HCT116 (cell line): ENCODE results near the gene TECPR1. TPM values are rescaled to one million over a fixed set of nuclear protein-coding genes. Genes with fewer than 3 reads are reported as not detected.

Source experiments
- ATAC-seq: fragments of 200-7000 bp; cut with Tn5 transposase; 2 replicates; pipeline ENCODE4 v1.9.1; 2020; ENCODE audit warnings: mild to moderate bottlenecking, moderate library complexity
- BruUV-seq: library from RNA; stranded (reverse); fragments of 400-500 nt; replicated peaks from 2 replicates; lab custom pipeline; 2021; lab: Mats Ljungman, UMichigan
- CTCF ChIA-PET: fragments of 300-600 bp; sonication (Branson Sonifier 250); formaldehyde crosslinking; loops from one replicate; lab custom pipeline; 2021; ENCODE audit warnings: antibody characterized with exemption; lab: Charles Lee
- POLR2A ChIA-PET: fragments of 300-600, 350-600 bp; sonication (Branson Sonifier 250); formaldehyde crosslinking; loops from one replicate; lab custom pipeline; 2021; ENCODE audit warnings: antibody characterized with exemption; lab: Charles Lee
- RAD21 ChIA-PET, 2 experiments: fragments of 300-600 bp; sonication (Branson Sonifier 250); formaldehyde crosslinking; loops; one replicate each; lab custom pipeline; 2023; ENCODE audit warnings: low total read pairs in 2 of 2; ENCODE audit not compliant: uncharacterized antibody in 2 of 2, unreplicated experiment in 2 of 2, low non-redundant PET in 1 of 2; lab: Charles Lee
- DNase-seq: peaks from one replicate; pipeline ENCODE4 v3.0.0-alpha.2; 2010; ENCODE audit warnings: low read depth, low spot score
- H2AFZ ChIP-seq: fragments of 200-600 bp; shearing (Covaris generic), sonication (generic); 2 replicates; pipeline ENCODE4 v1.6.1; 2017; ENCODE audit warnings: low read depth, mixed run types, mixed read lengths, antibody characterized with exemption, low read length; ENCODE audit not compliant: poor library complexity, severe bottlenecking
- H3K27ac ChIP-seq: 2 replicates; pipeline ENCODE4 v1.5.1; 2012; ENCODE audit warnings: low read depth, low read length
- H3K27me3 ChIP-seq: fragments of 200-600 bp; sonication (generic); 2 replicates; pipeline ENCODE4 v1.6.1; 2016; ENCODE audit warnings: mixed run types, low read length, mixed read lengths; ENCODE audit not compliant: insufficient read depth
- H3K36me3 ChIP-seq, 2 experiments: fragments of 200-500 bp in 1 of 2; fragments of 200-600 bp in 1 of 2; sonication (Bioruptor generic) in 1 of 2; sonication (generic) in 1 of 2; 2 replicates each; pipeline versions ENCODE4 v1.5.1 to v1.6.1; 2014 to 2016; ENCODE audit warnings: low read length in 2 of 2, inconsistent platforms in 1 of 2, mixed read lengths in 1 of 2, mixed run types in 1 of 2; ENCODE audit not compliant: insufficient read depth in 2 of 2, control insufficient read depth in 1 of 2
- H3K4me1 ChIP-seq, 2 experiments: fragments of 200-600 bp in 1 of 2; sonication (generic) in 1 of 2; 2 replicates each; pipeline versions ENCODE4 v1.5.1 to v1.6.1; 2012 to 2017; ENCODE audit warnings: low read length in 2 of 2, inconsistent platforms in 1 of 2, mild to moderate bottlenecking in 1 of 2, mixed read lengths in 1 of 2, mixed run types in 1 of 2, moderate library complexity in 1 of 2; ENCODE audit not compliant: insufficient read depth in 2 of 2, control insufficient read depth in 1 of 2
- H3K4me2 ChIP-seq: fragments of 200-600 bp; sonication (generic); 2 replicates; pipeline ENCODE4 v1.6.1; 2017; ENCODE audit warnings: mixed run types, low read length, mixed read lengths
- H3K4me3 ChIP-seq, 2 experiments: fragments of 200-600 bp in 1 of 2; sonication (generic) in 1 of 2; replicated peaks in 1 of 2; 2 replicates each; pipeline ENCODE4 v1.5.1; 2011 to 2016; ENCODE audit warnings: low read length in 2 of 2, control low read depth in 1 of 2, low read depth in 1 of 2, mild to moderate bottlenecking in 1 of 2, mixed read lengths in 1 of 2, mixed run types in 1 of 2
- H3K79me2 ChIP-seq: fragments of 200-600 bp; sonication (generic); 2 replicates; pipeline ENCODE4 v1.6.1; 2017; ENCODE audit warnings: mild to moderate bottlenecking, mixed run types, low read length, moderate library complexity, mixed read lengths; ENCODE audit not compliant: insufficient read depth
- H3K9ac ChIP-seq: fragments of 200-600 bp; sonication (generic); 2 replicates; pipeline ENCODE4 v1.6.1; 2016; ENCODE audit warnings: low read length, mixed read lengths
- H3K9me2 ChIP-seq: fragments of 200-600 bp; sonication (generic), shearing (Covaris generic); 2 replicates; pipeline ENCODE4 v1.6.1; 2017; ENCODE audit warnings: mixed run types, mild to moderate bottlenecking, moderate library complexity; ENCODE audit not compliant: insufficient read depth
- H3K9me3 ChIP-seq, 2 experiments: fragments of 200-500 bp in 1 of 2; fragments of 200-600 bp in 1 of 2; sonication (Bioruptor generic) in 1 of 2; sonication (generic) in 1 of 2; 2 replicates each; pipeline ENCODE4 v1.6.1; 2014 to 2017; ENCODE audit warnings: low read length in 2 of 2, mixed read lengths in 2 of 2, inconsistent platforms in 1 of 2, low read depth in 1 of 2, mild to moderate bottlenecking in 1 of 2, mixed run types in 1 of 2, moderate library complexity in 1 of 2; ENCODE audit not compliant: control insufficient read depth in 1 of 2, insufficient read depth in 1 of 2
- H4K20me1 ChIP-seq: fragments of 200-600 bp; sonication (generic), shearing (Covaris generic); 2 replicates; pipeline ENCODE4 v1.6.1; 2017; ENCODE audit warnings: mixed run types, mild to moderate bottlenecking, moderate library complexity; ENCODE audit not compliant: insufficient read depth
- CBX3 ChIP-seq: IDR thresholded peaks from 2 replicates; pipeline ENCODE4 v1.6.1; 2012; ENCODE audit warnings: low read depth
- CEBPB ChIP-seq: IDR thresholded peaks from 2 replicates; pipeline ENCODE4 v1.6.1; 2012; ENCODE audit warnings: low read depth
- EGR1 ChIP-seq: IDR thresholded peaks from 2 replicates; pipeline ENCODE4 v1.6.1; 2012; ENCODE audit warnings: low read depth
- ELF1 ChIP-seq: IDR thresholded peaks from 2 replicates; pipeline ENCODE4 v1.6.1; 2012; ENCODE audit warnings: low read depth, borderline replicate concordance
- EZH2 ChIP-seq: fragments of 200-600 bp; sonication (generic); IDR thresholded peaks from 2 replicates; pipeline ENCODE4 v1.6.1; 2017; ENCODE audit warnings: antibody characterized with exemption, mixed run types
- EZH2phosphoT487 ChIP-seq: fragments of 200-600 bp; IDR thresholded peaks from 2 replicates; pipeline ENCODE4 v1.6.1; 2018; ENCODE audit warnings: antibody characterized with exemption, borderline replicate concordance
- FOSL1 ChIP-seq: IDR thresholded peaks from 2 replicates; pipeline ENCODE4 v1.6.1; 2012; ENCODE audit warnings: low read depth
- JUND ChIP-seq: IDR thresholded peaks from 2 replicates; pipeline ENCODE4 v1.6.1; 2012
- POLR2A ChIP-seq: IDR thresholded peaks from 2 replicates; pipeline ENCODE4 v1.7.0; 2011; ENCODE audit warnings: borderline replicate concordance; ENCODE audit not compliant: insufficient read depth, insufficient read length; ENCODE audit errors: extremely low read depth
- RAD21 ChIP-seq: IDR thresholded peaks from 2 replicates; pipeline ENCODE4 v1.6.1; 2012; ENCODE audit warnings: low read depth, mild to moderate bottlenecking
- REST ChIP-seq: IDR thresholded peaks from 2 replicates; pipeline ENCODE4 v1.6.1; 2012; ENCODE audit warnings: low read depth
- SP1 ChIP-seq: IDR thresholded peaks from 2 replicates; pipeline ENCODE4 v1.6.1; 2012; ENCODE audit warnings: low read depth
- SRF ChIP-seq: IDR thresholded peaks from 2 replicates; pipeline ENCODE4 v1.6.1; 2012; ENCODE audit warnings: low read depth
- TCF7L2 ChIP-seq: IDR thresholded peaks from 2 replicates; pipeline ENCODE4 v1.7.0; 2011; ENCODE audit warnings: borderline replicate concordance, inconsistent platforms; ENCODE audit not compliant: insufficient read depth, insufficient read length; ENCODE audit errors: extremely low read depth
- YY1 ChIP-seq: IDR thresholded peaks from 2 replicates; pipeline ENCODE4 v1.6.1; 2011; ENCODE audit warnings: low read length, low read depth, moderate library complexity, mild to moderate bottlenecking; ENCODE audit not compliant: insufficient replicate concordance; ENCODE audit errors: extremely low read depth
- ZBTB33 ChIP-seq: IDR thresholded peaks from 2 replicates; pipeline ENCODE4 v1.6.1; 2011; ENCODE audit warnings: mild to moderate bottlenecking, low read length, moderate library complexity; ENCODE audit not compliant: insufficient replicate concordance; ENCODE audit errors: extremely low read depth
- ZFX ChIP-seq: fragments of 450-650 bp; IDR thresholded peaks from 2 replicates; pipeline ENCODE4 v1.6.1; 2017
- ZNF274 ChIP-seq: fragments of 200-500 bp; sonication (Bioruptor generic); IDR thresholded peaks from 2 replicates; pipeline ENCODE4 v1.6.1; 2014; ENCODE audit warnings: mild to moderate bottlenecking, low read depth, low read length, inconsistent platforms
- intact Hi-C: fragments of 100-400 bp; cut with micrococcal nuclease; formaldehyde crosslinking; loops from 2 replicates; pipeline ENCODE4 v1.10.0; 2022
- total RNA-seq: library from RNA; stranded (reverse); gene quantifications from one replicate; pipeline ENCODE4 v1.2.1, GENCODE V29; 2021; ENCODE audit not compliant: unreplicated experiment
- TF ChIP-seq, protein P1 (sequence below): IDR thresholded peaks from 2 replicates; pipeline ENCODE4 v1.6.1; 2012
- TF ChIP-seq, protein P2 (sequence below): IDR thresholded peaks from 2 replicates; pipeline ENCODE4 v1.6.1; 2012

Gene TECPR1
- total RNA-seq, 1 experiment from 2014 or later = 19.9 TPM

- Histone ChIP-seq H3K4me2 (no peak overlapping the region), H4K20me1 (no peaks in the 10 kb centered on the region), H3K27me3 (no peaks in the 10 kb centered on the region), H3K4me3 (no peak overlapping the region), H3K9ac (no peak overlapping the region), H3K4me1 (peaks cover 19 to 33% of the 10 kb centered on the region in 2 experiments), H3K9me3 (no peaks in the 10 kb centered on the region), H3K79me2 (peaks cover 14% of the 10 kb centered on the region), H3K27ac (no peak overlapping the region), H2AFZ (no peak overlapping the region), H3K9me2 (no peaks in the 10 kb centered on the region), H3K36me3 (no peaks in the 10 kb centered on the region)
- ChIA-PET RAD21 (no interaction called here), POLR2A (no interaction called here), CTCF (no interaction called here)
- no TSS peak for BruUV-seq
- DNase-seq (no peak), ATAC-seq (no peak)
- intact Hi-C loops = no loop called here
- TF ChIP-seq EZH2phosphoT487 = no peak
- no peak for TF ChIP-seq JUND
- no peak for TF ChIP-seq CEBPB
- TF ChIP-seq CBX3 = no peak
- TF ChIP-seq POLR2A = no peak
- TF ChIP-seq REST = no peak
- no peak for TF ChIP-seq ZFX
- TF ChIP-seq FOSL1 = no peak
- no peak for TF ChIP-seq ZBTB33
- TF ChIP-seq, protein P1, sequence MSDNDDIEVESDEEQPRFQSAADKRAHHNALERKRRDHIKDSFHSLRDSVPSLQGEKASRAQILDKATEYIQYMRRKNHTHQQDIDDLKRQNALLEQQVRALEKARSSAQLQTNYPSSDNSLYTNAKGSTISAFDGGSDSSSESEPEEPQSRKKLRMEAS = no peak
- no peak for TF ChIP-seq ZNF274
- TF ChIP-seq YY1 = no peak
- TF ChIP-seq EZH2 = no peak
- TF ChIP-seq ELF1 = no peak
- TF ChIP-seq RAD21 = no peak
- TF ChIP-seq, protein P2, sequence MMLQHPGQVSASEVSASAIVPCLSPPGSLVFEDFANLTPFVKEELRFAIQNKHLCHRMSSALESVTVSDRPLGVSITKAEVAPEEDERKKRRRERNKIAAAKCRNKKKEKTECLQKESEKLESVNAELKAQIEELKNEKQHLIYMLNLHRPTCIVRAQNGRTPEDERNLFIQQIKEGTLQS = no peak
- TF ChIP-seq SRF = no peak
- TF ChIP-seq EGR1 = no peak
- no peak for TF ChIP-seq SP1
- no peak for TF ChIP-seq TCF7L2
These were observed 3.9 kb downstream of the TECPR1 start for GRCh38 chr7:98248156-98248555.
